Muscle of back (tissue), 11 donors: Measurements from ENCODE around the gene P2RX6. TPM values are rescaled to one million over a fixed set of nuclear protein-coding genes. Genes with fewer than 3 reads are reported as not detected.
"Not testable (repeated sequence)": the region's sequence is repeated elsewhere in the genome, so short reads cannot be mapped to it uniquely, and the experiment has no call there.

Experiments
- DNase-seq, 3 donors: peaks; one replicate each; pipeline versions ENCODE4 v3.0.0 to v3.0.0-alpha.2; 2013
- polyA plus RNA-seq, 10 donors: library from polyadenylated mRNA; unstranded; fragments of 120-200 nt; gene quantifications; one replicate each; pipeline ENCODE4 v1.2.1, GENCODE V29; 2013; ENCODE audit not compliant: insufficient read length in 10 of 10

The P2RX6 gene
- polyA plus RNA-seq, 10 donors: 9.8 to 20.6 (median 17.5) TPM

DNA sequence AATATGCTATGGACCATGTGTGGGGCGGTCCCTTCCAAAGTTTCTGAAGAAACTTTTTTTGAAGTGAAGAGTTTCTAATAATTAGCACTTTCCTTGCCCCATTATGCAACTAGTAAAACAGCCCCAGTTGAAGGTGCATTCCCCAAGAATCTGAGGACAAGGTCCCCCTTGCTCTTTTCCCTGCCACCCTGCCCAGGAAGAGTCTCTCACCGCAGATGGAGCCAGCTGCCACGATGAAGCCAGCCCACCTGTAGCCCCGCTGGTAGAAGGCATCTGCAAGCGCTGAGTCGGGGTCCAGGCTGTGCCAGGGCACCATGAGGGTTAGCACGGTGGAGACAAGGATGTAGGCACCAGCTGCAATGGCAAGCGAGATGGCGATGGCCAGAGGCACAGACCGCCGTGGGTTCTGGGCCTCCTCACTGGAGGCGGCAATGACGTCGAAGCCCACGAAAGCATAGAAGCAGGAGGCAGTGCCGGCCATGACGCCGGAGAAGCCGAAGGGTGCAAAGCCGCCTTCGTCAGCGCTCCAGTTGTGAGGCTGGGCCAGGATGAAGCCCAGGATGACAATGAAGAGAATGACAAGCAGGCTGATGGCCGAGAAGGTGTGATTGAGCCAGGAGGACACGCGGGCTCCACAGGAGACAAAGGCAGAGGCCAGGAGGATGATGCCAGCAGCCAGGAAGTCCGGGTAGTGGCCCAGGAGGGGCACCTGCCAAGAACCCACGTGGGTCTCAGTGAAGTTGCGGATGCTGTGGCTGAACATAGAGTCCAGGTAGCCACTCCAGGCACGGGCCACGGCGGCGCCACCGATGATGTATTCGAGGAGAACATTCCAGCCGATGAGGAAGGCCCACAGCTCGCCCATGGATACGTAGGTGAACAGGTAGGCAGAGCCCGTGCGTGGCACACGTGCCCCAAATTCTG, 15.9 kb downstream of the P2RX6 start:
- DNase-seq: no peak

DNA sequence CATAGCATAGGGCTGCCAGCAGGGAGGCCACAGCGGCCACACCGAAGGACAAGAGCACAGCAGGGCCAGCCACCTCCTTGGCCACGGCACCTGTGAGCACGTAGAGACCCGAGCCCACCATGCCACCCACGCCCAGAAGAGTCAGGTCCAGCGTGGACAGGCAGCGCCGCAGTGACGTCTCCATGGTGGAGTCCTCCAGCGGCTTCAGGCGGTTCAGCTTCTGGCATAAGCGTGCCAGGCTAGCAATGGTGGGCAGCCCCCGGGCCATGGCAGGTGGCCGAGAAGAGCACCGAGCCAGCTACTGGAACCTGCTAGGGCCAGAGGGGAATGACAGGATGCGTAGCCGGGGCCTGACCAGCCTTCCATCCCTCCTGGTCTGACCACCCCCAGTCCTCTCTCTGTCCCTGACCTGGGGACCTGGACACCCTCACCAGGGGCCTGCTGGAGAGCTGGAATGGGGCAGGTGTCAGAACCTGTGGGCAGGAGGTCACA, 16.6 kb downstream of the P2RX6 start:
- no peak for DNase-seq

GRCh38 chr22:21032037-21032867, 17.3 kb downstream of the P2RX6 start, which contains the start of gene SLC7A4:
Gene SLC7A4 (minus strand): TSS chr22:21032561. CDS start chr22:21031812, 749 bp downstream.
- DNase-seq: peak in 1 of 3 donors; percentile 41

DNA sequence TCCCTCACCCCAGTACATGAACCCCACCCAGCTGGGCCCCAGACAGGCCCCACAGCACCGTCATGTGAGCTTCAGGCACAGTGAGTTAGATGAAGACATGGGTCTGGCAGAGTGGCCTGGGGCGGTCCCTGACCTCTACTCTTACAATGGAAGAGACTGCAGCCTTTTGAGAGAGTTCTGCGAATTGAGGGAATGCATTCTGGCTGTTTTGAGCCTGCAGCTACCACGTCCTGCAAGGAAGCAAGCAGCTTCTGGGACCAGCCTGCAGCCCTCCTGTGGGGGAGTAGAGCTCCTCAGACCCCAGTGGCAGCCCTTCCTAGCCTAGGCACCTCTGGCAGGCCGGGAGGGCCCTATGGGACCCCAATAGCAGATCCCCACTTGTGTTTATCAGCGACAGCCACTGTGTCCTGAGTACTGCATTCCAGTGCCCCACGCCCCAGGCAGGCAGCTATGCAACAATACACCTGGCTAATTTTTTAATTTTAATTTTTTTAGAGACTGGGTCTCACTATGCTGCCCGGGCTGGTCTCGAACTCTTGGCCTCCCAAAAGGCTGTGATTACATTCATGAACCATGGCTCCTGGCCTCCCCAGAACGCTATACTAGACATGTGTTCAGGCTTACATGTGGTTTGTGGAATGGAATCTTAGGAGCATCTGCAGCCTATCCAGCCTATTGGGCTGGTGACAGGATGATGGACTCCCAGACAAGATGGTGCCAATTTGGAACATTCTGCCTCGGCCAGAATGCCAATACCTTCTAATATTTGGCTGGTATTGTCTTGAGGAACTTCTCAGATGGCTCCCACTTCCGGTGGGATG, 18.1 kb downstream of the P2RX6 start:
- no peak for DNase-seq

DNA sequence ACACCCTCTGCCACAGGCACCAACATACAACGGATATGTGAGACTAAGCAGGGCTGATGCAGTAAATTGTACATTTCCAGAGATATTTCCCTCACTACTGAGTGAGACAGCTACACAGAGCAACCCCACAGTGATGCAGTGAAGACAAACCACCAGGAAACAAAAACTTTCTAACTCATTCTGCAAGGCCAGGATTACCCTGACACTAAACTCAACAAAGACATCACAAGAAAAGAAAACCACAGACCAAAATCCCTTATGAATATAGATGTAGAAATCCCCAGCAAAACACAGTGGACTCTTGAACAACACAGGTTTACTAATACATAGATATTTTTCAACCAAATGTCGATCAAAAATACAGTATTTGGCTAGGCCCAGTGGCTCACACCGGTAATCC, 18.9 kb downstream of the P2RX6 start:
- no peak for DNase-seq

DNA sequence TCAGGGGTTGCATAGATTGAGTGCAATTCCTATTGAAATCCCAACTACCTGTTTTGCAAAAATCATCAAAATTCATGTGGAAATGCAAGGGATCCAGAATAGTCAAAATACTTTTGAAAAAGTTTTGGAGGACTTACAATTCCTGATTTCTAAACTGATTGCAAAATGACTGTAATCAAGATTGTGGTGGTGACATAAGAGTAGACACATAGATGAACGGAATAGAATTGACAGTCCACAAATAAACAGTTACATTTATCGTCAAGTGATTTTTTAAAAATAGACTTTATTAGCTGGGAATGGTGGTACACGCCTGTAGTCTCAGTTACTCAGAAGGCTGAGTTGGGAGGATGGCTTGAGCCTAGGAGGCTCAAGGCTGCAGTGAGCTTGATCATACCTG, 20.0 kb downstream of the P2RX6 start:
- DNase-seq: no peak

- peak in 1 of 3 donors; percentile 38 for DNase-seq
Measured at GRCh38 chr22:21038405-21038804, 23.4 kb downstream of the P2RX6 start.

DNA sequence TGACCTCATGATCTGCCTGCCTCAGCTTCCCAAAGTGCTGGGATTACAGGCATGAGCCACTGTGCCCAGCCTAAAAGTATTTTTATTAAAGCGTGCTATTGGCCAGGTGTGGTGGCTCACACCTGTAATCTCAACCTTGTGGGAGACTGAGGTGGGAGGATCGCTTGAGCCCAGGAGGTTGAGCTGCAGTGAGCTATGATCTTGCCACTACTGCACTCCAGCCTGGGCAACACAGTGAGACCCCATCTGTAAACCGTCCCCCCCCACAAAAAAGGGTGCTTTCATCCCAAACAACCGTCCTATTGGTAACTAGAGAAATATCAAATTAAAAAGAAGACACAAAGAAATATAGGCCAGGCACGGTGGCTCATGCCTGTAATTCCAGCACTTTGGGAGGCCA, 24.2 kb downstream of the P2RX6 start:
- not testable (repeated sequence) for DNase-seq

DNA sequence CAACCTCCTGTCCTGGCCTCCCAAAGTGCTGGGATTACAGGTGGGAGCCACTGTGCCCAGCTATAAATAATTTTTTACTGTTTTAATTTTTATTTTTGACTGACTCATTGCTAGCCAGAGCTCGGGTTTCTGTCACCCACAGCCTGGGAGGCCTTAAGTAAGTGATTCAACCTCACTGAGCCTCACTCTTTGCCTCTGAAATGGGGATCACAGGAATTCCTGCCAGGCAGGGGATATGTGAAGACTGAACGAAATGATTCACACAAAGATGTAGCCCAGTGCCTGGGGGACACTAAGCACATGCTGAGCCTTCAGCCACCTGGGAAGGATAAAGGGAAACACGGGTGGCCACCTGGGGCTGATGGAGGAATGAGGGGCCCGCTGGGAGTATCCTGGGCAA, 27.0 kb downstream of the P2RX6 start:
- DNase-seq: peak in 1 of 3 donors; percentile 33

- DNase-seq: no peak
Measured at GRCh38 chr22:21042978-21043859, 28.3 kb downstream of the P2RX6 start.

- no peak for DNase-seq
Measured at GRCh38 chr22:21043860-21044535, 29.0 kb downstream of the P2RX6 start.

DNA sequence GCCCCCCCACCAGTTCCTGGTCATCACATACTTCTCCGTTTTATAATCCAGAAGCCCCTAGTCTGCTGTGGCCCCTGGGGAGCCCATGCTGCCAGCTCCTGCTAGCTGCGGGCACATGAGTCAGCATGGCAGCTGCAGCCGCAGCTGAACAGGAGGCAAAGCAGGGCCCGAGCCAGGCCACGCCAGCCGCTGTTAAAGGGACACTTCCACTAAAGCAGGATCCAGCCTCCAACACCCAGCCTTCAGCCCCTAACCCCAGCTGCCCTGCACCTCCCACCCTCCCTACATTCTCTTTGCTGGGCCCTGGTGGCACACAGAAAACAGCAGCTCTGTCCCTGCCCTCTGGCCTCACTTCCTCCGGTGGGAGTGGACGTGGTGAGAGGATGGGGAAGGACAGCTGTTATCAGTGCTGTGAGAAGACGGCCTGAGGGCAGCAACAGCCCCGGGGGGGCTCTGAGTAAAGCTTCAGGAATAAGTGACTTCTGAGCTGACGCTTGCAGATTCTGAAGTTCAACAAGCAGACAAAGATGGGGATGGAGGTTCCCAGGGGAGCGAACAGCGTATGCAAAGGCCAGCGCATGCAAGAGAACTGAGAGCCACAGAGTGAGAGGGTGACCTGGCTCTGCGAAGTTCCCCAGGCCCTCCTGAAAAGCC, 30.1 kb downstream of the P2RX6 start:
- peak in 2 of 3 donors; percentile 41 to 44 for DNase-seq

DNA sequence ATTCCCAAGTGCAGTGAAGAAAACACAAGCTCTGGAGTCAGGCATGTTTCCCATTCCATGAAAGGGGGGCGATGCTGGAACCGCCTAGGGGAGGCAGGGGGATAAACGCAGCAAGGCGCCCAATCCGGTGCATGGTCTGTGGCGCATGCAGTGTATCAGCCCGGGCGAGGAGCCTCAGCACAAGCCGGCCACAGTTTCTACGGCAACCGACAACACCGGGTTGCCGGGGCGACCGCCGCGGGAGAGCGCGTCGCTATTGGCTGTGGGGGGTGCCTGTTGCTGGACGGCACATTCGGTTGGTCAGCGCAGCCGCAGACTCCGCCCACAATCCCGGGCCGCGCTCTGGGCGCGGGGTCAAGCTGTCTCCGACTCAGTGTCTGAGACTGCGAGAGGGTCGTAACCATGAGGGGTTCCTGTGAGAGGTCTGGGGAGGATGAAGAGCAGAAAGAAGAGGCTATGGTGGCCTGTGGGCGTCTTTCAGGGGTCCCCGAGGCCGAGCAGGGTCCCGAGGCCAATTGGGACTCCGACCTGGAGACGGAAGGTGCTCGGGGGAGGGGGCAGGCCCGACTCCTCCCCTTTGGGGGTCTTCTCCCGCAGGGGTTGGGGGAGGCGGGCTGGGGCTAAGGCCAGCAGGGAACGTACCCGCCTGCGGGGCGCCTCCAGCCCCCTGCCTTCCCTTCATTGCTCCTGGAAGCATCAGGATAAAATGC, 30.8 kb downstream of the P2RX6 start, which contains the start of gene LRRC74B:
Gene LRRC74B, plus strand, starts transcription at position 362 of the 710 bp plus-strand sequence. Its CDS starts 41 bp downstream, at position 403.
- DNase-seq: peak; percentile 86 to 96 (median 91)

DNA sequence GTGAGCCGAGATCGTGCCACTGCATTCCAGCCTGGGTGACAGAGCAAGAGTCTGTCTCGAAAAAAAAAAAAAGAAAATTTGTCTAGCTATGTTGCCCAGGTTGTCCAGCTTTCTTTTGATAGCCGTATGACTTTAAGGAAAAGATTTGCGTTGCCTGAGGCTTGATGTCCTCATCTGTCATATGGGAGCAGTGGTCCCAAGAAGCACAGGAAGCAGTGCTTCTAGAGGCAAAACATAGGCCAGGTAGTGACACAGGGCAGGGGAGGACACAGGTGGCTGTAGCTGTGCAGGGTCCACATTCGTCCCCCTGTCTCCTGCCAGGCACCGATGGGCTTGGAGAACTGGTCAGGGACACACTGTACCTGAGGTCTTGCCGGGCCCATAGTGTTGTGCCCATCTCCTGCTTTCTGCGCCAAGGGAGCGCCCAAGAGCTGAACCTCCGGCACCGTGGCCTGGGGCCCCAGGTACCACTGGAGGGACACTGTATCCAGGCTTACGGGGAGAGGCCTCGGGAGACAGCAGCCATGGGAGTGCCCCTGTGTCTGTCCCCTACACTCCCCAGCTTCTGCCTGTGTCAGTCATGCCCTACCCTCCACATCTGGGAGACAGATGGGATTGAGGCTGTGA, 32.2 kb downstream of the P2RX6 start:
- no peak for DNase-seq

DNA sequence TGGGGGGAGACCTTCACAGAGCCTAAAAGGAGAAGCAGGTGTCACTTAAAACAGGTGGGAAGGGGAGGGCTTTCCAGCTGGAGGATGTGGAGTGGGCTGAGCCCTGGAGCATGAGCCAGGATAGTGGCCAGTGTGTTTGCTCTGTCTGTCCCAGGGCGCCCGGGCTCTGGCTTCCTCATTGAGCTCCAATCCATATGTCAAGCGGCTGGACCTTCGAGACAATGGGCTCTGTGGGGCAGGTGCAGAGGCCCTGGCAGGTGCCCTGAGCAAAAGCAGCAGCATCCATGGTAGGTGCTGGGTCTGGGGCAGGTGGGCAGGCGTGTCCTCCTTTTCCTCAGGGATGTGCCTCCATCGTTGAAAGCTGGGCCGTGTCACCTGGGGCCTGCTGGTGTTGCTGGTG, 32.8 kb downstream of the P2RX6 start:
- no peak for DNase-seq

DNA sequence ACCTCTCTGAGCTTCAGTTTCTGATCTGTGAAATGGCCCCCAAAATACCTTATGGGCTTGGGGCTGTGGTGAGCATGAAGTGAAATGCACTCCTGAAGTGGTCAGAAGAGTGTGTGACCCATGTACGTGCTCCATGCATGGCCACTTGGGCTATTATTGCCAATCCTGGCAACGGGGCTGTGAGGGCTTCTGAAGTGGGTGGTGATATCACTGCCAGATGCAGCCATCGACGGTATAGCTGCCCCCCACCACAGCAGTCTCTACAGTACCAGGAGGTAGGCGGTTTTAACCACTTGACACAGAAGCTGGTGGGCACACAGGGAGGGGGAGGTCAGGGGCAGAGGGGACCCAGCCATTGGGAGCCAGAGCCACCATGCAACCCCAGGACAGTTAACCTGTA, 33.5 kb downstream of the P2RX6 start:
- not testable (repeated sequence) for DNase-seq

DNA sequence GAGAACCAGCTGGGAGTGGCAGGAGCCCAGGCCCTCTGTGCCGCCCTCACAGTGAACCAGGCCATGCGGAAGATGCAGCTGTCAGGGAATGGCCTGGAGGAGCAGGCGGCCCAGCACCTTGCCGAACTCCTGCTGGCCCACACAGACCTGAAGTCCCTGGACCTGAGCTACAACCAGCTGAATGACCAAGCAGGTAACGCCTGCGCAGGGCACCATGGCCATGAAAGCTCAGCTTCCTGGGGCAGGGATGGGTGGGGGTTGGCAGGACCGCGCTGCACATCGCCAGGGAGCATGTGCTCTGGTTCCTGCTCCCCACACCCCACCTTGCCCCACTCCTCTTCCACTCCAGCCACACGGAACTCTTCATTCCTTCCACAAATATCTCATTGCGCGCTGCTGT, 34.0 kb downstream of the P2RX6 start:
- DNase-seq: not testable (repeated sequence)
